Epidermal melanocyte (primary cell): ENCODE measurements around the gene PSMF1.

ENCODE experiments used
- DNase-seq: peaks from one replicate; pipeline ENCODE4 v3.0.0; 2011; ENCODE audit warnings: low spot score; ENCODE audit not compliant: insufficient read length

PSMF1 gene

GRCh38 chr20:1118336-1119127, at the start of gene PSMF1:
Gene PSMF1, plus strand, starts transcription at chr20:1118602. Its CDS starts 172 bp downstream, at chr20:1118774.
- DNase-seq, result peak; percentile 81

- DNase-seq, result no peak
These were observed 46.1 kb upstream of the PSMF1 start for GRCh38 chr20:1072258-1072657.

GRCh38 chr20:1075616-1076015, 42.8 kb upstream of the PSMF1 start:
- DNase-seq, result no peak

- no peak for DNase-seq
These were observed 36.5 kb upstream of the PSMF1 start for GRCh38 chr20:1081891-1082290.

GRCh38 chr20:1083431-1084080, 34.8 kb upstream of the PSMF1 start:
- no peak for DNase-seq

GRCh38 chr20:1085492-1086276, 32.7 kb upstream of the PSMF1 start:
- no peak for DNase-seq

- no peak for DNase-seq
These were observed 31.9 kb upstream of the PSMF1 start for GRCh38 chr20:1086277-1087213.

GRCh38 chr20:1087311-1087905, 31.0 kb upstream of the PSMF1 start:
- DNase-seq, result no peak

GRCh38 chr20:1094751-1095150, 23.7 kb upstream of the PSMF1 start:
- no peak for DNase-seq

- no peak for DNase-seq
These were observed 16.9 kb upstream of the PSMF1 start for GRCh38 chr20:1101533-1101932.

GRCh38 chr20:1102016-1102415, 16.4 kb upstream of the PSMF1 start:
- no peak for DNase-seq

GRCh38 chr20:1103751-1104150, 14.7 kb upstream of the PSMF1 start:
- no peak for DNase-seq

- DNase-seq, result no peak
These were observed 12.7 kb upstream of the PSMF1 start for GRCh38 chr20:1105599-1106194.

- no peak for DNase-seq
These were observed 11.2 kb upstream of the PSMF1 start for GRCh38 chr20:1107176-1107575.

GRCh38 chr20:1108437-1108920, 9.9 kb upstream of the PSMF1 start:
- DNase-seq, result peak; percentile 57

GRCh38 chr20:1112908-1113307, 5.5 kb upstream of the PSMF1 start:
- DNase-seq, result no peak

- DNase-seq, result no peak
These were observed 432 bp upstream of the PSMF1 start for GRCh38 chr20:1118004-1118335.

GRCh38 chr20:1119128-1119505, 715 bp downstream of the PSMF1 start:
- DNase-seq, result no peak

- no peak for DNase-seq
These were observed 1.1 kb downstream of the PSMF1 start for GRCh38 chr20:1119524-1119923.

- DNase-seq, result no peak
These were observed 3.0 kb downstream of the PSMF1 start for GRCh38 chr20:1121429-1121828.
